ENCODE results near the gene CTXN3.

CTXN3 gene

DNA sequence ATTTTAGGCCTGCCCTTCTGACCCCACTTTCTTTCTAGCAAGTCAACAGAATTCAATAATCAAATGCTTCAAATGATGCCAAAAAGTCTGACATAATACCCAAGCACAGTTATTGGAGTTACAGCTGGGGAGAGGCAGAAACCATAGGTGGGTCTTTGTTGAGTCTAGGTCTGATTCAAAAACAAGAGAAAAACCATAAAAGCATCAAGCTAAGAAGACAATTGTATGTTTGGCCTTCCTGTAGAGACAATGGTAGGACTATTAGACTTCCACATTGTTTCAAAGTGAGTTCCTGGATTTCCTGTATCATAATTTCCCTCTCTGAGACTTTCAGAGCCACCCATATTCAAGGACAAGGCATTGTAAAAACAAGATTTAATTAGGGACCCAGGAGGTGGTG is 37.5 kb downstream of the CTXN3 start:
- DNase-seq (ENCODE audit: low read depth): no peak
- no peak overlapping the region for H3K4me3 ChIP-seq (ENCODE audit: low read depth, low read length)
- TF ChIP-seq, protein P1, sequence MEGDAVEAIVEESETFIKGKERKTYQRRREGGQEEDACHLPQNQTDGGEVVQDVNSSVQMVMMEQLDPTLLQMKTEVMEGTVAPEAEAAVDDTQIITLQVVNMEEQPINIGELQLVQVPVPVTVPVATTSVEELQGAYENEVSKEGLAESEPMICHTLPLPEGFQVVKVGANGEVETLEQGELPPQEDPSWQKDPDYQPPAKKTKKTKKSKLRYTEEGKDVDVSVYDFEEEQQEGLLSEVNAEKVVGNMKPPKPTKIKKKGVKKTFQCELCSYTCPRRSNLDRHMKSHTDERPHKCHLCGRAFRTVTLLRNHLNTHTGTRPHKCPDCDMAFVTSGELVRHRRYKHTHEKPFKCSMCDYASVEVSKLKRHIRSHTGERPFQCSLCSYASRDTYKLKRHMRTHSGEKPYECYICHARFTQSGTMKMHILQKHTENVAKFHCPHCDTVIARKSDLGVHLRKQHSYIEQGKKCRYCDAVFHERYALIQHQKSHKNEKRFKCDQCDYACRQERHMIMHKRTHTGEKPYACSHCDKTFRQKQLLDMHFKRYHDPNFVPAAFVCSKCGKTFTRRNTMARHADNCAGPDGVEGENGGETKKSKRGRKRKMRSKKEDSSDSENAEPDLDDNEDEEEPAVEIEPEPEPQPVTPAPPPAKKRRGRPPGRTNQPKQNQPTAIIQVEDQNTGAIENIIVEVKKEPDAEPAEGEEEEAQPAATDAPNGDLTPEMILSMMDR (IDR thresholded peaks at IDR 0.05; ENCODE audit: insufficient read depth, low read depth, low read length, missing control alignments): no peak

DNA sequence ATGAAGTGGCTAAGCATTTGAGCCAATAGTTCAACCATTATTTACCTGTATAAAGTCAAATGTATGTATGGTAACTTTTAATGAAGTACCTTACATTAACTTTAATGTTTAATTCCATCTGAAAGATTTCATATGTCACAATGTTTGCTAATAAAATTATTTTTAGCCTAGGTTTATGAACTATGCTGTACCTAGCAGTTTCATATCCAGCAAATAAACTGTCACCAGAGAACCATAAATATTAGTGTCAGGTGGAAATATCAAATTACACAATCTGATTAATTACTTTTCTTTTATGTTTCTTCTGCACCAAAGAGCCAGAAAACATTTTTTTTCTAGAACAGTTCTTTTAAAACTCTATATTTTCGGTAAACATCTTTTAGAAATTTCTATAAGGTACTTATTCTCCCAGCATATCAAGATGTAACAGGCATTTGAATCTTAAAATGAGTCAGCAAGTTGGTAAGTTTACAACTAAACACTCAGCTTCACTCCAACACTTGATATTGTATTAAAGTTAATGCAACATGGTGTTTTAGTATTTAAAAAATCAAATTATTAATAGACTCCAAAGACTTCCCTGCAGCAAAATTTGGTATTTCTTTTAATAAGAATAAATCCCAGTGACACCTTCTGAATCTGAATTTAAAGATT is 45.8 kb downstream of the CTXN3 start:
- no peak overlapping the region for H3K4me3 ChIP-seq (ENCODE audit: low read depth, low read length)
- no peak for DNase-seq (ENCODE audit: low read depth)
- TF ChIP-seq, protein P1 (IDR thresholded peaks at IDR 0.05; ENCODE audit: insufficient read depth, low read depth, low read length, missing control alignments): no peak

DNA sequence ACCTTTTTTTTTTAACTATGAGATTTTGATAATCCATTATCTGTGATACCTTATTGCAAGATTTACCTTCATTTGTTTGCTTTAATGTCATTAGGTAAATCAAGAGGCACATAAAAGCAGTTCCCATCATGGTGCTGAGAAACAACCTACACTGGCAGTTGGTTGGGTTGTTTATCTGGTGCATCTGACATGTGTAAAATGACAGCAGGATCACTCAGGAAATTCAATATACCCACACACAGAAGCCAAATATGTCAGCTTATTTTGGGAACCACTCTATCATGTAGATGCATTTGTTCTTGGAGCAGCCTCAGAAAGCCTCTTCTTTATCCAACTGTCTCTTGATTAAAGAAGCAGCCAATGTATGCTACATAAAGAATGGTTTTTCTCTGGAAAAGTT is 46.5 kb downstream of the CTXN3 start:
- TF ChIP-seq, protein P1 (IDR thresholded peaks at IDR 0.05; ENCODE audit: insufficient read depth, low read depth, low read length, missing control alignments): no peak
- H3K4me3 ChIP-seq (ENCODE audit: low read depth, low read length): no peak overlapping the region
- DNase-seq (ENCODE audit: low read depth): no peak

DNA sequence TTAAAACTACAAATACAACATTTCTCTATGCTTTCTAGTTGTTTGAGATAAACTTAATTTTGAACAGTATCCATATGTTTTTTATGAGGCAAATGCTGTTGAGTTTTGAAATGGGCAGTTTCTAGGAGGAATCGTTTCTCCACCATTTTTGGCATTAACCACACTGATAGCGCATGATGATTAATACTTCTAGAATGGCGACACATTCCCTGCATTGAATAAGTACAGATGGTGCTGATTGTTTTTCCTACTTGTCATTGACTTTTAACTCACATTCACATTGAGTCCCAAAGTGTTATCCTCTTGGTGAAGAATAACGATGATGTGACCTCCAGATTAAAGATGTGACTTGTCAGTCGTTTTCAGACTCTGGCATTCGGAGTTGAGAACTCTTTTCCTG is 47.8 kb downstream of the CTXN3 start:
- H3K4me3 ChIP-seq (ENCODE audit: low read depth, low read length): no peak overlapping the region
- TF ChIP-seq, protein P1 (IDR thresholded peaks at IDR 0.05; ENCODE audit: insufficient read depth, low read depth, low read length, missing control alignments): no peak
- DNase-seq (ENCODE audit: low read depth): no peak

DNA sequence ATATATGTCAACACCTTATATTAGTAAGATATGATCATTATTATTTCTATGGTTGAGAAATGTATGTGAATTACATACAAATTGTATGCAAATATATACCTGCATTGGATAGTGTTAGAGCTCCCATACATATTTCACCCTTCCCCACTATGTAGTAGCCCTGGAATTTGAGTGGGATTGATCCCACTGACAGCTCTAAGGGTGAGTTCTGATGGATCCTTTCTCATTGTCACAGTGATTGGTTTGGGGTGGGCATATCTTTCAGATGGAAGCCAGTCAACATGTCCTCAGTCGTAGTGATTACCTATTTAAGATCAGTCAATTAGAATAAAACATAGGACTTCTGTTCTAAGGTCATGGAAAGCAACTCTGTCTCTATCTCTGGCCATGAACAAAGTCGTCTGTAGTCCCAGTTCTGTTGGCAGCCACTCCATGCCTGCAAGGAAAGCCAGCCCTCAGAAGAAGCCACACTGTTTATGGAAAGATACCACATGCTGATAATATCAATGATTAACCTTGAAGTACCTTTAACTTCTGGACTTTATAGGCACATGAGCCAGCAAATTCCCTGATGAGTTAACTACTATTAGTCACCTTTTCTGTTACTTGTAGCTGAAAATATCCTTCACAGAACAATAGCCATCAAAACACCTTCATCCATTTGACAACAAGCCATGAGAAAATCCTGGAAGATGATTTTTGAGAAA is 49.2 kb downstream of the CTXN3 start:
- no peak overlapping the region for H3K4me3 ChIP-seq (ENCODE audit: low read depth, low read length)
- no peak for DNase-seq (ENCODE audit: low read depth)
- TF ChIP-seq, protein P1 (IDR thresholded peaks at IDR 0.05; ENCODE audit: insufficient read depth, low read depth, low read length, missing control alignments): no peak

DNA sequence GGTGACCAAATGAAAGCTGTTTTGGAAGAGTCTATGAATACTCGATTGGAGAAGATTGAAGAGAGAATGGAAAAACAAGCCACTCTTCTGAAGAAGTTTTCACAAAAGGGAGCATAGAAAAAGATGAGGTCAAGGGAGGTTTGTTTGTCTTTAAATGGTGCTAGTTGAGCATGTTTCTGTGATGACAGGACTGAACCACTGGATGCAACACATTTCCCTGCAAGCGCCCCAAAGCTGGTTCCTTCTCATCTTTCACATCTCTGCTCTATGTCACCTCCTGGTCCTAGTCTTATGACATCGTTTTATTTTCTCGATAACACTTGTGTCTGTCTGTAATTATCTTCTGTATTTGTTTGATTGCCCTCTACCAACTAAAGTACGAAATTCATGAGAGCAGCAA is 50.5 kb downstream of the CTXN3 start:
- no peak for DNase-seq (ENCODE audit: low read depth)
- TF ChIP-seq, protein P1 (IDR thresholded peaks at IDR 0.05; ENCODE audit: insufficient read depth, low read depth, low read length, missing control alignments): no peak
- no peak overlapping the region for H3K4me3 ChIP-seq (ENCODE audit: low read depth, low read length)

Data from GM12865 (cell line).